T-helper 2 cell treated with Interferon-gamma antibody and Interleukin-4, amounts not matched to agents 100 ng/mL and 5 ng/mL, for 36 hours (primary cell): ENCODE measurements around the gene IQCC. TPM values are rescaled to one million over a fixed set of nuclear protein-coding genes. Genes with fewer than 3 reads are reported as not detected.

Source experiments
- intact Hi-C: fragments of 100-400 bp; cut with micrococcal nuclease; formaldehyde crosslinking; loops from one replicate; pipeline ENCODE4 v1.15.1; 2023
- total RNA-seq: library from RNA; stranded (reverse); gene quantifications from 2 replicates; pipeline ENCODE4 v1.2.3, GENCODE V29; 2022

IQCC gene
- total RNA-seq, 1 donor from 2014 or later: 4.3 TPM

- intact Hi-C loops: loop anchor here (1.0 to 2.0 kb wide), 4 partner anchors 21 to 69 kb away; partner anchors contain the start of genes CCDC28B and TXLNA
These were observed 16.7 kb downstream of the IQCC start, which contains the start of the genes EIF3I and TMEM234 for GRCh38 chr1:32221980-32222755. EIF3I (plus strand) TSS chr1:32222407; CDS start chr1:32222442, 35 bp downstream. TMEM234 (minus strand) TSS chr1:32222353; CDS start chr1:32222322, 31 bp downstream.

- intact Hi-C loops: loop anchor here (2.0 kb wide), 2 partner anchors 23 to 67 kb away; partner anchors contain the start of gene CCDC28B
These were observed 18.2 kb downstream of the IQCC start for GRCh38 chr1:32223683-32224082.

- intact Hi-C loops: no loop called here
These were observed 18.8 kb downstream of the IQCC start for GRCh38 chr1:32224285-32224684.

- intact Hi-C loops: no loop called here
These were observed 23.3 kb downstream of the IQCC start for GRCh38 chr1:32228771-32229170.

GRCh38 chr1:32231843-32232432 lies 26.5 kb downstream of the IQCC start:
- intact Hi-C loops: no loop called here

- intact Hi-C loops: no loop called here
These were observed 27.3 kb downstream of the IQCC start for GRCh38 chr1:32232558-32233304.

GRCh38 chr1:32234792-32235191 lies 29.3 kb downstream of the IQCC start:
- intact Hi-C loops: no loop called here

- intact Hi-C loops: no loop called here
These were observed 33.9 kb downstream of the IQCC start for GRCh38 chr1:32239337-32239736.

GRCh38 chr1:32239790-32240139 lies 34.3 kb downstream of the IQCC start:
- intact Hi-C loops: no loop called here

- intact Hi-C loops: no loop called here
These were observed 34.9 kb downstream of the IQCC start for GRCh38 chr1:32240140-32240951.

GRCh38 chr1:32241001-32241763 lies 35.7 kb downstream of the IQCC start:
- intact Hi-C loops: no loop called here

GRCh38 chr1:32242341-32242851 lies 36.9 kb downstream of the IQCC start:
- intact Hi-C loops: no loop called here

GRCh38 chr1:32246888-32247273 lies 41.4 kb downstream of the IQCC start, which contains the start of gene FAM167B:
FAM167B (plus strand) TSS chr1:32247222; CDS start chr1:32247422, 200 bp downstream.
- intact Hi-C loops: no loop called here

- intact Hi-C loops: no loop called here
These were observed 42.0 kb downstream of the IQCC start for GRCh38 chr1:32247452-32247851.

GRCh38 chr1:32247983-32248889 lies 42.8 kb downstream of the IQCC start:
- intact Hi-C loops: loop anchor here (2.0 kb wide), 1 partner anchor 43 kb away; no protein-coding TSS in a partner anchor

- intact Hi-C loops: loop anchor here (1.0 to 10.0 kb wide), 6 partner anchors 23 to 315 kb away; partner anchors contain the start of genes CCDC28B, EIF3I, MARCKSL1 and PTP4A2
These were observed 44.5 kb downstream of the IQCC start for GRCh38 chr1:32249831-32250525.

- intact Hi-C loops: loop anchor here (1.0 to 10.0 kb wide), 5 partner anchors 22 to 316 kb away; partner anchors contain the start of genes CCDC28B, EIF3I, MARCKSL1 and PTP4A2
These were observed 45.6 kb downstream of the IQCC start, which contains the start of gene LCK for GRCh38 chr1:32250893-32251716. LCK (plus strand) TSS chr1:32251265; CDS start chr1:32274330, 23,065 bp downstream.
